Effector memory CD8-positive, alpha-beta T cell (primary cell): ENCODE results near the gene KCNB1.

Source experiments
- ATAC-seq: fragments of 150-1000 bp; cut with Tn5 transposase; replicated peaks from 2 replicates; pipeline ENCODE4 v1.10.0; 2021; ENCODE audit warnings: mild to moderate bottlenecking, moderate library complexity
- DNase-seq, 3 experiments: peaks; one replicate each; pipeline ENCODE4 v3.0.0; 2021
- H3K27ac Mint-ChIP-seq, 2 donors: one replicate each; pipeline ENCODE4 v1.8.0; 2022; ENCODE audit warnings: mild to moderate bottlenecking in 2 of 2, mixed read lengths in 2 of 2, moderate library complexity in 2 of 2
- H3K27me3 Mint-ChIP-seq, 2 donors: one replicate each; pipeline ENCODE4 v1.8.0; 2022; ENCODE audit warnings: mixed read lengths in 2 of 2
- H3K36me3 Mint-ChIP-seq: one replicate; pipeline ENCODE4 v1.8.0; 2022; ENCODE audit warnings: mild to moderate bottlenecking, moderate library complexity, mixed read lengths; ENCODE audit not compliant: insufficient read depth
- H3K4me1 Mint-ChIP-seq, 2 donors: one replicate each; pipeline ENCODE4 v1.8.0; 2022; ENCODE audit warnings: low read depth in 2 of 2, mixed read lengths in 2 of 2
- H3K4me3 Mint-ChIP-seq, 2 donors: one replicate each; pipeline ENCODE4 v1.8.0; 2022; ENCODE audit warnings: mild to moderate bottlenecking in 2 of 2, mixed read lengths in 2 of 2, moderate library complexity in 2 of 2
- H3K9me3 Mint-ChIP-seq, 2 donors: one replicate each; pipeline ENCODE4 v1.8.0; 2022; ENCODE audit warnings: mixed read lengths in 2 of 2
- total RNA-seq, 9 experiments: gene quantifications; one replicate each; lab custom pipeline; 2026; lab: John Stamatoyannopoulos, UW

The KCNB1 gene
- total RNA-seq, result 0 to 0.25 (median 0) reads per million in 9 experiments

DNA sequence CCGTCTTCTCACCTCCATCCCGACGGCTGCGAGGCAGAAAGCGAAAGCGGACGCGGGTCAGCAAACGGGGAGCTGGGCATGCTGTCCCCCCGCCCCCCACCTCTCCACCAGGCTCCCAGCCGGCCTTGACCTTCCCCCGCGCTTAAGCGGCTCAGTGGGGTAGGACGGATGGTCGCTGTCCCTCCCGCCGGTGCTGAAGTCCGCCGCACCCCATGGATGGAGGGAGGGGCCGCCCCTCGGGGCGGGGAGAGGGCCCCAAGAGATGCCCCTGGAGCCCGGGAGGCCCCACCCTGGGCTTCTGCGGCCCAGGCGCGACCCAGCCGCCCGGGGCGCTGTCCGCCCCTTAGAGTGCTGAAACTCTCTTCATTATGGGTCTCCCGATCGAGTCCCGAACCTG lies at the start of gene KCNB1:
Gene KCNB1, minus strand, starts transcription at position 48 of the 397 bp plus-strand sequence. CDS start 188 bp downstream, outside the sequence.
- Mint-ChIP-seq H3K9me3 (no peaks in the 10 kb centered on the region), H3K4me3 (peak within 1 kb of the TSS; percentile 58 to 59), H3K27me3 (peaks cover 71 to 93% of the 10 kb centered on the region in 2 donors), H3K36me3 (peaks cover 6% of the 10 kb centered on the region), H3K27ac (peak within 1 kb of the TSS in 1 of 2 donors; percentile 41), H3K4me1 (peaks cover 6 to 13% of the 10 kb centered on the region in 2 donors)
- ATAC-seq (peak; percentile 62), DNase-seq (peak; percentile 32 to 45 (median 44))

DNA sequence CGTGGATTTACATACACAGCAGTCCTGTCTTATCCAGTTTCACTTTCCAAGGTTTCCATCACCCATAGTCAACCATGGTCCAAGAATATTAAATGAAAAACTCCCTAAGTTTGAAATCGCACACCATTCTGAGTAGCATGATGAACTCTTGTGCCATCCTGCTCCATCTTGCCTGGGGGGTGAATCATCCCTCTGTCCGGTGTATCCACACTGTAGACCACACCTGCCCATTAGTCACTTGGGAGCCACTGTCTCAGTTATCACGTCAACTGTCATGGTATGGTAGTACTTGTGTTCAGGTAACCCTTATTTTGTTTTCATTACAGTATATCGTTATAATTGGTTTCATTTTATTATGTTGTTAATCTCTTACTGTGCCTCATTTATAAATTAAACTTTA lies 47.0 kb upstream of the KCNB1 start:
- DNase-seq, result no peak
- ATAC-seq, result no peak
- Mint-ChIP-seq H3K36me3 (no peaks in the 10 kb centered on the region), H3K27ac (no peak overlapping the region), H3K4me1 (peaks cover 3 to 5% of the 10 kb centered on the region in 2 donors), H3K4me3 (no peak overlapping the region), H3K27me3 (peaks cover 7 to 11% of the 10 kb centered on the region in 2 donors), H3K9me3 (no peaks in the 10 kb centered on the region)

DNA sequence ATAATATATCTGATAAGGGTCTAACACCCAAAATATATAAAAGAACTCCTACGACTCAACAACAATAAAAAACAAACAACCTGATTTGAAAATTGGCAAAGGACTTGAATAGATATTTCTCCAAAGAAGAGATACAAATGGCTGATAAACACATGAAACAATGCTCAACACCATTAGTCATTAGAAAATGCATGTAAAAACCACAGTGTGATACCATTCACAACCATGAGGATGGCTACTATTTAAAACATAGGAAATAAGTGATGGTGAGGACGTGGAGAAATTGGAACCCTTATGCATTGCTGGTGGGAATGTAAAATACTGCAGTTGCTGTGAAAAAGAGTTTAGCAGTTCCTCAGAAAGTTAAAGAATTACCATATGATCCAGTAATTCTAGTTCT lies 44.1 kb upstream of the KCNB1 start:
- peaks cover 21 to 26% of the 10 kb centered on the region in 2 donors for H3K27me3 Mint-ChIP-seq
- H3K4me1 Mint-ChIP-seq, result no peaks in the 10 kb centered on the region
- ATAC-seq (no peak), DNase-seq (no peak)
- no peaks in the 10 kb centered on the region for H3K9me3 Mint-ChIP-seq
- no peak overlapping the region for H3K27ac Mint-ChIP-seq
- H3K36me3 Mint-ChIP-seq, result no peaks in the 10 kb centered on the region
- H3K4me3 Mint-ChIP-seq, result no peak overlapping the region

- ATAC-seq, result no peak
- no peaks in the 10 kb centered on the region for H3K9me3 Mint-ChIP-seq
- H3K27ac Mint-ChIP-seq, result no peak overlapping the region
- H3K4me3 Mint-ChIP-seq, result no peak overlapping the region
- DNase-seq, result no peak
- no peaks in the 10 kb centered on the region for H3K4me1 Mint-ChIP-seq
- no peaks in the 10 kb centered on the region for H3K36me3 Mint-ChIP-seq
- H3K27me3 Mint-ChIP-seq, result peaks cover 26% of the 10 kb centered on the region in 2 donors
Measured at GRCh38 chr20:49526056-49526455, 43.6 kb upstream of the KCNB1 start.

DNA sequence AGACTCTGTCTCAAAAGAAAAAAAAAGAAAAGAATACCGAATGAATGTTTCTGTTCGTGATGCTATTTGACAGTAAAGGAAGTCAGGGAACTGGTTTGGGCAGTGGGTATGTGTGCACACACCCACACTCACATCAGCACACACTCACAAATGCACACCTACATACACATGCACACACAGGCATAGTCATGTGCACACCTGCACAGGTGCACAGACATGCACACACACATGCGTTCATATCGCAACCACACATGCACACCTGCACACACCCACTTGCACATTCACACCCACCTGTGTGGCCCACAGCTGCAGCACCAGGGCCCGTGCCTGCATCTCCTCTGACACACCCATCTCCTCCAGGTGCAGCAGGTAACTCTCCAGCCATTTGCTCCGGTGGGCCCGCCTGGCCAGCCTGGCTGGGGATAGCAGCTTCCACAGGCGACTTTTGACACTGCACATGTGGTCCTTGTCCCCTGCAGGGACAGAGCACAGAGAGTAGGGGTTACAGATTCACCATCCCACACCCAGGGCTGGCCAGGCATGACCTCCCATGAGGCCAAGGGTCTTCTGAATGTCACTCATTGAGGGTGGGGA lies 41.4 kb upstream of the KCNB1 start:
- Mint-ChIP-seq H3K36me3 (no peaks in the 10 kb centered on the region), H3K4me1 (peaks cover 0 to 2% of the 10 kb centered on the region in 2 donors), H3K9me3 (no peaks in the 10 kb centered on the region), H3K27ac (no peak overlapping the region), H3K4me3 (no peak overlapping the region), H3K27me3 (peaks cover 32 to 41% of the 10 kb centered on the region in 2 donors)
- no peak for DNase-seq
- ATAC-seq, result no peak

DNA sequence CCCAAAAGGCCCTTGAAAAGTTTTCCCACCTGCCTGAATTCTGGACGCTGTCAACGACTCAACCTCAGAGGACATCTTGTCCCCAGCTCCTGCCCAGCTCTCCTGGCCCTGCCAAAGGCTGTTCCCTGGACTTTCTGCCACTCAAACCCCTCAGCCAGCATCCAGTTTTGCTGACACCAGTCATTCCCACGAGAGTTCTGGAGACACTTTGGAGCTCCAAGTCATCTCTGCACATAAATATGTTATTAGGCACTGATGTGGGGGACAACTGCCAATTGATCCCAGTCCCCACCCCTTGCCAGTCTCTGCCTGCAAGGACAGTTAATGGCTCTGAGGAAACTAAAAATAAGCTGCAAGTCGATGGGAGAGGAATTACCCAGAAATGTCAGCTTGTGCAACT lies 38.9 kb upstream of the KCNB1 start:
- no peaks in the 10 kb centered on the region for H3K9me3 Mint-ChIP-seq
- H3K36me3 Mint-ChIP-seq, result peaks cover 3% of the 10 kb centered on the region
- no peak overlapping the region for H3K27ac Mint-ChIP-seq
- ATAC-seq, result no peak
- DNase-seq, result no peak
- H3K4me3 Mint-ChIP-seq, result no peak overlapping the region
- peaks cover 32 to 56% of the 10 kb centered on the region in 2 donors for H3K27me3 Mint-ChIP-seq
- H3K4me1 Mint-ChIP-seq, result peaks cover 10 to 12% of the 10 kb centered on the region in 2 donors

GRCh38 chr20:49519777-49520359 lies 37.4 kb upstream of the KCNB1 start:
- ATAC-seq (no peak), DNase-seq (no peak)
- Mint-ChIP-seq H3K27ac (peak overlapping the region; percentile 26 to 88), H3K9me3 (no peaks in the 10 kb centered on the region), H3K4me1 (peaks cover 10 to 12% of the 10 kb centered on the region in 2 donors), H3K4me3 (peak overlapping the region in 1 of 2 donors; percentile 16), H3K36me3 (peaks cover 3% of the 10 kb centered on the region), H3K27me3 (peaks cover 30 to 52% of the 10 kb centered on the region in 2 donors)

GRCh38 chr20:49519212-49519712 lies 36.8 kb upstream of the KCNB1 start:
- Mint-ChIP-seq H3K4me1 (peaks cover 10 to 12% of the 10 kb centered on the region in 2 donors), H3K4me3 (no peak overlapping the region), H3K27me3 (peaks cover 28 to 49% of the 10 kb centered on the region in 2 donors), H3K27ac (peak overlapping the region in 1 of 2 donors; percentile 88), H3K36me3 (peaks cover 3% of the 10 kb centered on the region), H3K9me3 (no peaks in the 10 kb centered on the region)
- DNase-seq (no peak), ATAC-seq (no peak)

- ATAC-seq (peak; percentile 94), DNase-seq (no peak)
- peak overlapping the region in 1 of 2 donors; percentile 9 for H3K4me3 Mint-ChIP-seq
- H3K9me3 Mint-ChIP-seq, result no peaks in the 10 kb centered on the region
- H3K27ac Mint-ChIP-seq, result peak overlapping the region in 1 of 2 donors; percentile 27
- peaks cover 35 to 49% of the 10 kb centered on the region in 2 donors for H3K27me3 Mint-ChIP-seq
- H3K36me3 Mint-ChIP-seq, result peaks cover 3% of the 10 kb centered on the region
- peaks cover 10 to 12% of the 10 kb centered on the region in 2 donors for H3K4me1 Mint-ChIP-seq
Measured at GRCh38 chr20:49518576-49518975, 36.1 kb upstream of the KCNB1 start.

DNA sequence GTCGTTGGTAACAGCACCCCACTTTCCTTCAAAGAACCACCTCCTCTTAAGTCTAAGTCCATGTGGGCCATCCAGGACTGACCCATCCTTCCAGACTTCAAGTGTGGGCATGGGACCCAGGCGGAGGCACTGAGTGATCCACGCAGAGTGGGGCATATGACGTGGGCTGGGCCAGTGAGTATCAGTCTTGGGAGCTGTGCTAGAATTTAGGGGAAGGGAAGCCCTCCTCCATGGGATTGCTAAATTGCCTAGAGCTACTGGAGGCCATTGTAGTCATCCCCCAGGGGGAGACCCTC lies 35.3 kb upstream of the KCNB1 start:
- H3K4me3 Mint-ChIP-seq, result no peak overlapping the region
- no peaks in the 10 kb centered on the region for H3K9me3 Mint-ChIP-seq
- H3K4me1 Mint-ChIP-seq, result peaks cover 10 to 12% of the 10 kb centered on the region in 2 donors
- peaks cover 3% of the 10 kb centered on the region for H3K36me3 Mint-ChIP-seq
- H3K27ac Mint-ChIP-seq, result no peak overlapping the region
- no peak for ATAC-seq
- peaks cover 30 to 47% of the 10 kb centered on the region in 2 donors for H3K27me3 Mint-ChIP-seq
- DNase-seq, result no peak

- ATAC-seq, result no peak
- Mint-ChIP-seq H3K27ac (no peak overlapping the region), H3K27me3 (peaks cover 26 to 42% of the 10 kb centered on the region in 2 donors), H3K4me3 (no peak overlapping the region), H3K36me3 (peaks cover 3% of the 10 kb centered on the region), H3K4me1 (peaks cover 10 to 12% of the 10 kb centered on the region in 2 donors), H3K9me3 (no peaks in the 10 kb centered on the region)
- no peak for DNase-seq
Measured at GRCh38 chr20:49516916-49517804, 34.7 kb upstream of the KCNB1 start.

- Mint-ChIP-seq H3K4me1 (peaks cover 10 to 12% of the 10 kb centered on the region in 2 donors), H3K27me3 (peaks cover 26 to 28% of the 10 kb centered on the region in 2 donors), H3K36me3 (peaks cover 3% of the 10 kb centered on the region), H3K9me3 (no peaks in the 10 kb centered on the region), H3K27ac (no peak overlapping the region), H3K4me3 (no peak overlapping the region)
- ATAC-seq (no peak), DNase-seq (no peak)
Measured at GRCh38 chr20:49515586-49515985, 33.1 kb upstream of the KCNB1 start.

- no peak for DNase-seq
- no peak for ATAC-seq
- Mint-ChIP-seq H3K27me3 (peaks cover 22% of the 10 kb centered on the region in 2 donors), H3K4me3 (no peak overlapping the region), H3K4me1 (peaks cover 9 to 10% of the 10 kb centered on the region in 2 donors), H3K36me3 (peaks cover 3% of the 10 kb centered on the region), H3K27ac (no peak overlapping the region), H3K9me3 (no peaks in the 10 kb centered on the region)
Measured at GRCh38 chr20:49513517-49513916, 31.0 kb upstream of the KCNB1 start.
